GM18868 (cell line): ENCODE data around the gene TTK.
A peak's percentile ranks its signal among the peaks of the same experiment; 100 is the strongest.

ENCODE experiments used
- ATAC-seq: cut with Tn5 transposase; IDR thresholded peaks from one replicate; pipeline ENCODE4 v1.9.1; 2021; ENCODE audit warnings: mild to moderate bottlenecking, moderate library complexity; ENCODE audit not compliant: unreplicated experiment

Gene TTK

DNA sequence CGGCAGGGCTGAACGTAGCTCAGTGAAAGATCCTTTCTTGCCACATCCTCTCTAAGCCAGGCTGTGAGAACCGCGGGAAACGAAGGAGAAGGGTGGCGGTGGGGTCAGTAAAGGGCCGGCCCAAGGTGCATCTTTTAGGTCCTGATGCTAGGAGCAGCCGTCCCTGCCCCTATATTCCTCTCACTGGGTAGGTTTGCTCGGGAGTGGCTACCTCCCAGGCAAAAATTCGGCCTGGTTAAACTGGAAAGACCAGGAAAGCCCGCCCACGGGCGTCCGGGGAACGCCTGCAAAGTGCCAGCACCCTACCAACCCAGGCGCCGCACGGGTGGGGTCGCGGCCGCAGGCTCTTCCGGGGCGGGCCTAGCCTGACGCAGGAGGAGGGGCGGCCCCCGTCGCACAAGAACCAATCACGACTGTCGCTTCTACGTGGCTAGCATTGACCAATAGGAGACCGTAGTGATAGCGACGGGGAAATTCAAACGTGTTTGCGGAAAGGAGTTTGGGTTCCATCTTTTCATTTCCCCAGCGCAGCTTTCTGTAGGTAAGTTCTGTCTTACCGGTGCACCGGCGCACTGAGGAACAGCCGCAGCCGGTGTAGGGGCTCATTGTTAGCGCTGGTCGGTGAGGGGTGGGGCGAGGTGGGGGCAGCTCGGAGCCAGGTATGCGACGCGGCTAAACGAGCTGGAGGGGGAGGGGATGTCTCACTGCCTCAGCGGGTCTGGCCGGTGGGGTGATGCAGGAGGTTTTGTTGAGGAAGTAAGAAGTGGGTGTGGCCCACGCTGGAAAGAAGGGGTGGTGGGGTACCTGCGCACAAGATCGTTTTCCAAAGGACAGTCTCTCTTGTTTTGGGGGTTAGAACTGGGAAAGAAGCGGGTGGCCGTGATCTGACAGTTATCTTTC lies at the start of gene TTK:
TSS of gene TTK (plus strand) at position 477 of the 900 bp plus-strand sequence. CDS start 1,195 bp downstream, outside the sequence.
- peak; percentile 99 for ATAC-seq

DNA sequence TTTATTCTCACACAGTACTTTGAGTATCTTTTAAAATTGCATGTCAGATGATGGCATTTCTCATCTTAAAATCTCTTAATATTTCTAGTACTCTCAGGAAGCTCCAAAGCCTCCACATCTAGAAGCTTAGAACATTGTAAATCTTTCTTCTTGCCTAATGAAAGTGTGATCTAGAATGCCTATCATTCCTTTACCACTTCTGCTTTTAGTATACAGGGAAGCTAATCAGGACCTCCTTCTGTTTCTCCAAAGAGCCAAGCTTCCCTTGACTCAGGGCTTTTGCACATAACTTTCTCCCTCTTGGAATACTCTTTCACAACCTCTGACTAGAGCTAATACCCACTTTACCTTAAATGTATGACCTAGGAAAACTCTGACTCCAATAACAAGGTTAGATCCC lies 49.6 kb upstream of the TTK start:
- ATAC-seq: no peak

DNA sequence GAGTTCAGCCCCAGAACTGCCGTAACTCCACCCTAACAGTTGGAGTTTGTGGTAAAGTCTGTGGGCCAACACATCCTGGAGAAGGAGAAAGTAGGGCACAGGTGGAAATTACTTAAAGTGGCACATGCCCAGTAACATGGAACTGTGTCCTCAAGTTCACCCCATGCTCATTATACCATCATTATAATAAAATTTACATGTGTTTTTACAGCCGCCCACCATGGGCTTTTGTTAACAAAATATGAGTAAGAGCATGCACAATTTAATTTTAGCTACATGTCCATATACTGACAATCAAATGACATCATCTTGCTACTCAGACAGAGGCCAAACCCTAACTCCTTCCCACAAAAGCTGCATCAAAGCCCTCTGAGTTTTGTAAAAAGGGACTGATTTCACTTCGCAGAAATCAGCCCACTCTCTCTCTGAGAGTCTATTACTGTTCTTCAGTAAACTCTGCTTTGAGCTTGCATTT lies 39.8 kb upstream of the TTK start:
- no peak for ATAC-seq

DNA sequence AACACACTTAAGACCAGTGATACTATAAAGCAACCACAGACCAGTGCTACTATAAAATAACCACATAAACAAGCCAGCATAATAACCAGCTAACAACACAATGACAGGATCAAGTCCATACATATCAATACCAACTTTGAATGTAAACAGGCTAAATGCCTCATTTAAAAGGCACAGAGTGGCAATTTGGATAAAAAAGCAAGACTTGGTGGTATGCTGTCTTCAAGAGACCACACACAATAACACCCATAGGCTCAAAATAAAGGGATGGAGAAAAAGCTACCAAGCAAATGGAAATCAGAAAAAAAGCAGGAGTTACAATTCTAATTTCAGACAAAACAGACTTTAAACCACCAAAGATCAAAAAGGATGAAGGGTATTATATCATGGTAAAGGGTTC lies 37.3 kb upstream of the TTK start:
- no peak for ATAC-seq

DNA sequence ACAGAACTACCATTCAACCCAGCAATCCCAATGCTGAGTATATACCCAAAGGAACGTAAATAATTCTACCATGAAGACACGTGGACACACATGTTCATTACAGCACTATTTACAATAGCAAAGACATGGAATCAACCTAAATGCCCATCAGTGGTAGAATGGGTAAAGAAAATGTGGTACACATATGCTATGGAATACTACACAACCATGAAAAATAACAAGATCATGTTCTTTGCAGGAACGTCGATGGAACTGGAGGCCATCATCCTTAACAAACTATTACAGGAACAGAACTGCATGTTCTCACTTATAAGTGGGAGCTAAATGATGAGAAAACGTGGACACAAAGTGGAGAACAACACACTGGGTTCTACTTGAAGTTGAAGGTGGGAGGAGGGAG lies 34.7 kb upstream of the TTK start:
- no peak for ATAC-seq

DNA sequence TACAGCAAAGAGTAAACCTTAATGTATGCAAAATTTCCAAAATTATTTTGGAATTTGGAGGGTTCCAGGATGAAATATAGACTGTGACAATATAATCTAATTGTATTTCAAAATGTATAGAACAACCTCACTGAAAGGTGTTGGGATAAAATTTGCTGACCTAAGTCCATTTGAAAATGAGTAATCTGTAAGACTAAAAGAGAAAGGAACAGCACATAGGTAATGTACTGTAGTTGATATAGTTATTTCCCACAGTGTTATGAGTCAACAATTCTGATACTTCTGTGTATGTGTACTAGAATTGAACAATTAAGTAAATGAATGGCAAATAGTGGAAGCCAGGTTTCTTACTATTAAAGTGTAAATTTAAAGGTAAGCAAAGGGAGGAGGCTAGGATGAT lies 33.3 kb upstream of the TTK start:
- no peak for ATAC-seq

DNA sequence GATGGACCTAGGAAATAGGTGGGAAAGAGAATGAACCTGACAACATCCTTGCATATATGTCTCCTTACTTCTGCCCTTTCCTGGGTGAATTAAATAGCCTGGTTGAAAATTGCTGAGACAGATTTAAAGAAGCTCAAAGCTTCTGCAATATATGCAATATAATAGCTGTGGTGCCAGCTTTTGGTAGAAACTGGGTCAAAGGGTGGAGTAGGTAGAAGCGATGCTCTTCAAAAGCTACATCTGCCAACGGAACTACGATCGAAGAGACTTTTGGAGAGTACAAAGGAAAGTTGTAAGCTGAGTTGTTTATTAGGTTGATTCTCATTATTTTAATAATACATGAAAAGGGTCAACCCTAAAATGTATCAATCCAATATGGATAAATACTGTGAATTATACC lies 22.8 kb upstream of the TTK start:
- no peak for ATAC-seq

DNA sequence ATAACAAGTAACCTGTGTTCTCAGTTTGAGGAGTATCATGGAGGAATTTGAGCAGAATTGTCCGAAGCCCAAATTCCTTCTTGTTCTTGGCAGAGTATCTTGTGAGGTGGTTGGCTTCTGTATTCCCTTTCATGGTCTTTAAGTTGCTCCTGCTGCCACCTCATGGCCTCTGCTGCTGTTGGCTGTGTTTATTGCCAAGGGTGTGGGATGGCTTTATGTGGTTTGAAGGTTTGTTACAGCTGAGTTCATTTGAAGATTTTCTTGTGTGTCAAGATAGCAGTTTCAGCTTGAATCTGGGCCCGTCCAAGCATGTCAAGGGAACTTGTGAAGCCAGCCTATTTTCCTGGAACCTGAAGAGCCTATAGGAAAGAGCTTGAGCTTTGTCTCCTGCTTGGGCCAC lies 20.2 kb upstream of the TTK start:
- ATAC-seq: peak; percentile 66

DNA sequence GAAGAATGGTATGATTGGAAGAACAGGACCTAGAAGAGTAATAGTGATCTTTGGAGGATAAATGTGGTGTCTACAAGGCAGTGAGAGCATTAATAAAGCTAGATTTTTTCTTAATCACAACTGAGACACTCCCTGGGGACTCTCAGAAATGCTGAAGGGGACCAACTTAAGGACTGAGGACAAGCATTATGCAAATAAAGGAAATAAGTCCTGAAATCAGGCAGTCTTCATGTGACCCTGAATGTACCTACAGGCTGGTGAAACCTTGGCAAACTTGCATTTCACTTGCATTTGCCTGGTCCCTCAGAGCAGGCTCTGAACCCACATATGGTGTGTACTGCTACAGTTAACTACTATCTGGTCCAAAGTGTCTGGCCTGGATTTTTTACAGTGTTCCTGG lies 19.3 kb upstream of the TTK start:
- no peak for ATAC-seq

DNA sequence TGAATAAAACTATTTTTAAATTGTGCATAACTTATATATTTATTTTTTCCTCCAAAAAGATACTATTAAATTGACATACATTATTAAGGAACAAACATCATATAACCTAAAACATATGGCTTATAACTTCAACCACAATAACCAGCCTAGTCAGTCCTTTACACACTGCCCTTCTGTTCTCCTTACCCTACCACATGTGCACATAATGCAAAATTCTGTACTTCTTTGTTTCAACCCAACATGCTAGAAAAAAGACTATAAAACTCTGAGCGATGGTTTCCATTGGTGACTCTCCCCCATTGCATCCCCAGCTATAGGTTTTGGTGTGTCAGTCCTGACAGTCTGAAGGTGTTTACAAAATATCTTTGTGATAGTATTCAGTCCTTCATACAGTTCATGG lies 14.8 kb upstream of the TTK start:
- ATAC-seq: no peak

DNA sequence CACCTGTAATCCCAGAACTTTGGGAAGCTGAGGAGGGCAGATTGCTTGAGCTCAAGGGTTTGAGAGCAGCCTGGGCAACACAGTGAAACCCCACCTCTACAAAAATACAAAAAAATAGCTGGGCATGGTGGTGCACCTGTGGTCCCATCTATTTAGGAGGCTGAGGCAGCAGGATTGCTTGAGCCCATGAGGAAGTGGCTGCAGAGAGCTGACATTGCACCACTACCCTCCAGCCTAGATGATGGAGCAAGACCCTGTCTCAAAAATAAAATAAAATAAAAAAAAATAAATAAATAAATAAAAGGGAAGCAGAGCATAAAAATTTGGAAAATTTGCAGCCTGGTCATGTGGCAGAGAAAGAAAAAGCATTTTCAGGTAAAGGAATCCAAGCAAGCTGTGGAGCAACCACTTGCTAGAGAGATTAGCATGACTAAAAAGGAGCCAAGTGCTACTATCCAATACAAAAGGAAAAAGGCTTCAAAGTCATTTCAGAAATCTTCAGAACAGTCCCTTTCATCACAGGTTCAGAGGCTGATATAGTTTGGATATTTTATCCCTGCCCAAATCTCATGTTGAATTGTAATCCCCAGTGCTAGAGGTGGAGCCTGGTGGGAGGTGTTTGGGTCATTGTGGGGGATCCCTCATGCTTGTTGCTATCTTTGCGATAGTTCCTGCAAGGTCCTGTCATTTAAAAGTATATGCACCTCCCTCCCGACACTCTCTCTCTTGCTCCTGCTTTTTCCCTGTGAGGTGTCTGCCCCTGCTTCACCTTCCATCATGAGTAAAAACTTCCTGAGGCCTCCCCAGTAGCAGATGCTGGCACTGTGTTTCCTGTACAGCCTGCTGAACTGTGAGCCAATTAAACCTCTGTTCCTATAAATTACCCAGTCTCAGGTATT lies 11.2 kb upstream of the TTK start:
- no peak for ATAC-seq

DNA sequence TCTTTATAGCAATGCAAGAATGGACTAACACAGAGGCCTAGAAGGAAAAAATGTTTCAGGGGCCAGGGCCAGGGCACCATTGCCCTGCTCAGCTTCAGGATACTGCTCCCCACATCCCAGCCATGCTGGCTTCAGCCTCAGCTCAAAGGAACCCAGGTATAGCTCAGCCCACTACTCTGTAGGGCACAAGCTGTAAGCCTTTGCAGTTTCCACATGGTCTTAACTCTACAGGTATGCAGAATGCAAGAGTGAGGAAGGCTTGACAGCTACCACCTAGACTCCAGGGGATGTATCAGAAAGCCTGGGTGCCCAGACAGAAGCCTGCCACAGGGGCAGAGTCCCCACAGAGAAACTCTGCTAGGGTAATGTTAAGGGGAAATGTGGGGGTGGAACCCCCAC lies 10.5 kb upstream of the TTK start:
- ATAC-seq: no peak

DNA sequence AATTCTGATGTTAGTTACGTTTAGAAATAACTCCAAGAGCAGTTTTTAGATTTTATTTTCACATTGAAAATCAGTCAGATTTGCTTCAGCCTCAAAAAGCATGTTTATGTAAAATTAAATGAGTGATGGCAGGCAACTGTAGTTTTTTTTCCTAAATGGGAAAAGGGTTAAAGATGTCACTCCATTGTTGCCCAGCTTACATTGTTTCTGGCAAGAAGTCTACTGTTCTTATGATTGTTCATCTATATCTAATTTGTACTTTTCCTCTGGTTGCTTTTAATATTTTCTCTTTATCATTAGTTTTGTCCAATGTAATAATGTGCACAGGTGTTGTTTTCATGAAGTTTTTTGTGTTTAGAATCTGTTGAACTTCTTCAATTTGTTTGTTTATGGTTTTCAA lies 6.7 kb upstream of the TTK start:
- no peak for ATAC-seq

DNA sequence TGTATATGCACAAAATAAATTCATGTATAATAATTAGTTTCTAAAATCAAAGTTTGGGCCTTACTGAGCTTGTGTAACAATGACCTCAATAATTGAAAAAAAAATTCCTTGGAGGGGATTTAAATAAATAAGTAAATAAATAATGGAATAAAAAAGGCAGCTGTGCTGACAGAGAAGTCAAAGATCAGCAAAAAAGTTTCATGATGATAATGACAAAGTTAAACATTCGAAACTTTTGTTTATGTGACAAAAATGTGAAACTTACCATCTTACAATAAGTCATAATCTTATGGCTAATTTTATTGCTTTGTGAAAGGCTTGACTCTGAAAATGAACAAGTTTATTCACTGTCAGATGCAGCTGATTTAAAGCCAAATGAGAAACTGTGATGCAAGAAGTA lies 3.1 kb upstream of the TTK start:
- ATAC-seq: no peak

DNA sequence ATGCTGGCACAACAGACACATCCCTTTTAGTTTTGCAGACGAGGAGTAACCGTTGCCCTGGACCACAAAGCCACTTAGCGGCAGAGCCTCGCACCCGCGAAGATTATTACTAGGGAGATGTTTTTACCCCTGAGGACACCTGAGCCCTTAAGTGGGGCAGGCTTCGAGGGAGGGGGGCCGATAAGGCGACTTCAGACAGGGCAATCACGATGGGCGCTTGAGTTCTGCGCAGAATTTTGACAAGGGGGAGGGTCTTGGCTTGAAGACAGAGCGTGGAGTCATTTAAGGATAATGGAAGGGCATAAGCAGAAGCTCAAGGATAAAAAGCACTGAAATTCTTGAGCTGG lies 650 bp upstream of the TTK start:
- ATAC-seq: peak; percentile 19

DNA sequence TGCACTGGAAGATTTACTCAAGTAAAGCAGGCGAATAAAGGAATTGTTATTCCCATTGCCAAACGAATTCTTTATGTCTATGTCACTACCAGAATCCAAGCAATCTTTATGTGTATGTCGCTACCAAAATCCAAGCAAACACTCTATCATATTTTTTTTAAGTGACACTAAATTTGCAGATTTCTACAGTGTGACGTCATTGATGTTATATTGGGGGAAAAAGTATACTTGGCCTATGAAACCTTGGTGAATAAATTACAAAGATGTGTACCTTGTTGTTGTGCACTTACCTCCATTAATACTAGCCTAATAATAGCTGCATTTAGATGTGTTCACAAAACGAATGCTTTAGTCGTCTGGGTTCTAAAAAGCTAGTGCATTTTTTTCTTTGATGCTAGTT lies 957 bp downstream of the TTK start:
- ATAC-seq: no peak

DNA sequence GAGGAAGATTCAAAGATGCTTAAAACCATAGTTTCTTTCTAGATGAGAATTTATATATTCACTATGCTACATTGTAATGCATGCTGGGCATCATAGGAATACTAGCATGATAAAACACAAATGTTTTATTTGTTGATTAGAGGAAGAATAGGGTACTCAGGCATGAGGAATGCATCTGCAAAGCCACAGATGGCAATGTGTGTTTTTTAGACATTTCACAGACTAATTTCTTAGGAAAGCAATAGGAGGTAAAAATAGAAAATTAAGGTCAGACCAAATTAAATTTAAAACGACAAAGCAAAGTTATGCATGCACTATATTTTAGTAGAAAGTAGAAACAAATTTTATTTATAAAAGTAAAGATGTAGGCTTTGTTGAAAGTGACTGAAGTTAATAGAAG lies 2.1 kb downstream of the TTK start:
- no peak for ATAC-seq

DNA sequence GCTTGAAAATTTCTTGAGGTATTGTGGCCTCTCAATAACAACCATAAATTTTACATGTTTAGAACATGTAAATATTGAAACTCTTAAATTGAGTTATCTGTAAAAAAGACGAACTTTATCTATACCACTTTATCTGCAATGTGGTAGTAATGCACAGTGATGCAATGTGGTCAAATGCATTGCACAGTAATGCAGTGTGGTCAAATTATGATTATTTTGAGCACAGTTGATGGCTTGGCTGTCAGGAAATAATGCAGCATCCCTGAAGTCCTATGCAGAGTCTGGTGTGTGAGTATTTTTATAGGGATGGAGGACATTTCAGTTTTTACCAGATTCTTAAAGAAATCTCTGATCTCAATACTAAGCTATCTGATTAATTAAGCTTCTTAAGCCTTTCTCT lies 5.1 kb downstream of the TTK start:
- ATAC-seq: no peak

DNA sequence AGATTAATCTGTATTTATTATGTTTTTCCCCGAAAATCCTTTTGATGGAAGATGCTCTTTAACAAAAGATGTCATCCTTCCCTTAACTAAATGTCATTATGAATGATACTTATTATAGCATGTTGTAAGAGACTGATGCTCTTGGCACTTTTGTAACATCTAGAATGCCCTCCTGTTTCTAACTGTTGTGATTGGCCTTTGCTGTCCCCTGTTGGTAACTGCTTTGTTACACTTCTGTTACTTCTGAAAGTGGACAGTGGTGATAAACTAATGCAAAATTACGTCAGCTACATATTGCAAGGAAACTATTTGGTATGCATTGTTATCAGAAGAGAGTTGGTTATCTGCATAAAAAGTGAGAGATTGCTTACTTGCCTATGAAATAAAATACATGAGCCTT lies 5.8 kb downstream of the TTK start:
- no peak for ATAC-seq

DNA sequence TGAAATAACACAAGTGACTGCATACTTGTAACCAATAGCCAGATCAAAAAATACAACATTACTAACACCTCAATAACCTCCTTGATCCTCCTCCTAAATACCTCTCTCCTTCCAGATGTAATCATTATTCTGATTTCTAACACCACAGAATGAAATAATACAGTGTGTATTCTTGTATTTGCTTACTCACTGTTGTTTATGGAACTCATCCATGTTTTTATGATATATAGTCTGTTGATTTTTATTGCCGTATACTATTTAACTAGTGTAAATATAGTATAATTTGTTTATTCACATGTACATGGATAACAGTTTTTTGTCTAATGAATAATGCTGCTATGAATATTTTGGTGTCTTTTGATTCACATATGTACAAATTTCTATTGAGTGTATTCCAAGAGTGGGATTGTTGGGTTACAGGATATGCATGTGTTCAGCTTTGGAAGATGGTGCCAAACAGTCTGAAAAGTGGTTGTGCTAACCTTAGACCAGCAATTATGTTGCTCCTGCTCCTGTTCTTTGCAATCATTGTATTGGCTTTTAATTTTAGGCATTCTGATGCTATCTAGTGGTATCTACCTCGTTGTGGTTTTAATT lies 11.5 kb downstream of the TTK start:
- no peak for ATAC-seq

DNA sequence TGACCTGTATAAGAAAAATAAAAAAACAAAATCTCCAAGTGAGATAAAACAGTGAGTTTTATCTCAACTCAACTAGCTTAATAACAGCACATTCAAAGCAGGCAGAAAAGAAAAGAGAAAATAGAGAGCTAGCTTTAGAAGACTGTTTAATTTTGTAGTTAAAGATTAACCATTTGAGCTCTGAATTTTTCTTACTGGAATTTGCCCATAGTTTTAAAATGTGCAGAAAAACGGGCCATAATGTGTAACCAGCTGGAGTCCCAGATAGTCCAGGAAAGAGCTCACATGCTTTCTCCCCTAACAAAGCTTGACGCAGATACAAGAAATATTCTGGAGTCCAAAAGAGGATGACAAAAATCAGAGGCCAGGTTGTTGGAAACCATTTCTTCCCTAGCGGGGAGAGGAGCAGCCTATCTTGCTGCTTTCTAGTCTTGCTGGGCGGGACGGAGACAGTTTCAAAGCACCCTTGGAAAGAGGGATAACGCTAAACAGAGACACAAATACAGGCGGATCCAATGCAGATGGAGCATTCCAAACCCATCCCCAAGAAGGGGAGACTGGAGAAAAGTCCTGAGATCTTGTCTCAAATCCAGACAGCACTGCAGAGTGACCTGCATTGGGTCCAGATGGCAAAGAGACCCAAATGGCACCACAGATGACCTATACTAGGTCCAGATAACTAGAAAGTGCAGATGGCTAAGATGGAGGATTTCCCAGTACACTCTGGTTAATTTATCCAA lies 16.1 kb downstream of the TTK start:
- ATAC-seq: no peak
